ENCODE results near the gene LRRC2.
"Not testable (repeated sequence)": the region's sequence is repeated elsewhere in the genome, so short reads cannot be mapped to it uniquely, and the experiment has no call there.

DNA sequence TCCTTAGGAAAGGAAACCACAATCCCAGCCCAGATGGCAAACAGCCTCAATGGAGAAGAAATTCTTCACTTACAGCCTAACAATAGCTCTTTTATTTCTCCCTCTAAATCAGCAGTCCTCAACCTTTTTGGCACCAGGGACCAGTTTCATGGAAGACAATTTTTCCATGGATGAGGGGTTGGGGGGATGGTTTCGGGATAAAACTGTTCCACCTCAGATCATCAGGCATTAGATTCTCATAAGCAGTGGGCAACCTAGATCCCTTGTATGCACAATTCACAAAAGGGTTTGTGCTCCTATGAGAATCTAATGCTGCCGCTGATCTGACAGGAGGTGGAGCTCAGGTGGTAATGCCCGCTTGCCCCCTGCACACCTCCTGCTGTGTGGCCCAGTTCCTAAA, 17.5 kb downstream of the LRRC2 start:
- TF ChIP-seq, protein P1, sequence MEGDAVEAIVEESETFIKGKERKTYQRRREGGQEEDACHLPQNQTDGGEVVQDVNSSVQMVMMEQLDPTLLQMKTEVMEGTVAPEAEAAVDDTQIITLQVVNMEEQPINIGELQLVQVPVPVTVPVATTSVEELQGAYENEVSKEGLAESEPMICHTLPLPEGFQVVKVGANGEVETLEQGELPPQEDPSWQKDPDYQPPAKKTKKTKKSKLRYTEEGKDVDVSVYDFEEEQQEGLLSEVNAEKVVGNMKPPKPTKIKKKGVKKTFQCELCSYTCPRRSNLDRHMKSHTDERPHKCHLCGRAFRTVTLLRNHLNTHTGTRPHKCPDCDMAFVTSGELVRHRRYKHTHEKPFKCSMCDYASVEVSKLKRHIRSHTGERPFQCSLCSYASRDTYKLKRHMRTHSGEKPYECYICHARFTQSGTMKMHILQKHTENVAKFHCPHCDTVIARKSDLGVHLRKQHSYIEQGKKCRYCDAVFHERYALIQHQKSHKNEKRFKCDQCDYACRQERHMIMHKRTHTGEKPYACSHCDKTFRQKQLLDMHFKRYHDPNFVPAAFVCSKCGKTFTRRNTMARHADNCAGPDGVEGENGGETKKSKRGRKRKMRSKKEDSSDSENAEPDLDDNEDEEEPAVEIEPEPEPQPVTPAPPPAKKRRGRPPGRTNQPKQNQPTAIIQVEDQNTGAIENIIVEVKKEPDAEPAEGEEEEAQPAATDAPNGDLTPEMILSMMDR (IDR thresholded peaks at IDR 0.05; ENCODE audit: insufficient read depth, low read length): not testable (repeated sequence)
- TF ChIP-seq POLR2AphosphoS5 (IDR thresholded peaks at IDR 0.05; ENCODE audit: low read depth); REST (IDR thresholded peaks at IDR 0.05; ENCODE audit: insufficient replicate concordance, low read depth); SPI1 (IDR thresholded peaks at IDR 0.05; ENCODE audit: borderline replicate concordance, low read depth): not testable (repeated sequence)

Measured in HL-60 (cell line).